HG03460 (cell line): ENCODE results near the gene LRRC30.

Experiments
- ATAC-seq: cut with Tn5 transposase; IDR thresholded peaks from one replicate; pipeline ENCODE4 v1.9.1; 2021; ENCODE audit not compliant: unreplicated experiment

Gene LRRC30

GRCh38 chr18:7236933-7237332, 6.0 kb downstream of the LRRC30 start:
- no peak for ATAC-seq

- no peak for ATAC-seq
Measured at GRCh38 chr18:7237673-7238272, 6.9 kb downstream of the LRRC30 start.

- ATAC-seq: no peak
Measured at GRCh38 chr18:7242926-7243325, 12.0 kb downstream of the LRRC30 start.

GRCh38 chr18:7248877-7249276, 18.0 kb downstream of the LRRC30 start:
- ATAC-seq: no peak

GRCh38 chr18:7254163-7254562, 23.3 kb downstream of the LRRC30 start:
- ATAC-seq: no peak

- no peak for ATAC-seq
Measured at GRCh38 chr18:7255054-7255453, 24.2 kb downstream of the LRRC30 start.

- ATAC-seq: no peak
Measured at GRCh38 chr18:7255643-7256042, 24.8 kb downstream of the LRRC30 start.

GRCh38 chr18:7256618-7257425, 25.9 kb downstream of the LRRC30 start:
- no peak for ATAC-seq

GRCh38 chr18:7257426-7257740, 26.5 kb downstream of the LRRC30 start:
- no peak for ATAC-seq

GRCh38 chr18:7259475-7259874, 28.6 kb downstream of the LRRC30 start:
- no peak for ATAC-seq

GRCh38 chr18:7261199-7261598, 30.3 kb downstream of the LRRC30 start:
- no peak for ATAC-seq

- ATAC-seq: no peak
Measured at GRCh38 chr18:7267973-7268372, 37.1 kb downstream of the LRRC30 start.

- ATAC-seq: no peak
Measured at GRCh38 chr18:7269942-7270341, 39.1 kb downstream of the LRRC30 start.

- no peak for ATAC-seq
Measured at GRCh38 chr18:7272311-7273049, 41.6 kb downstream of the LRRC30 start.

- ATAC-seq: no peak
Measured at GRCh38 chr18:7273301-7273921, 42.5 kb downstream of the LRRC30 start.

GRCh38 chr18:7281579-7281978, 50.7 kb downstream of the LRRC30 start:
- no peak for ATAC-seq
